ENCODE data around the gene PRTN3. TPM values are rescaled to one million over a fixed set of nuclear protein-coding genes. Genes with fewer than 3 reads are reported as not detected.

The PRTN3 gene
- total RNA-seq, 1 experiment from 2014 or later, result not detected

- CTCF ChIA-PET, result interaction anchor here (0.8 to 1.6 kb wide), 2 partner anchors 53 to 57 kb away, joined by 3 to 6 read pairs; no protein-coding TSS in a partner anchor
- TF ChIP-seq, protein P1, sequence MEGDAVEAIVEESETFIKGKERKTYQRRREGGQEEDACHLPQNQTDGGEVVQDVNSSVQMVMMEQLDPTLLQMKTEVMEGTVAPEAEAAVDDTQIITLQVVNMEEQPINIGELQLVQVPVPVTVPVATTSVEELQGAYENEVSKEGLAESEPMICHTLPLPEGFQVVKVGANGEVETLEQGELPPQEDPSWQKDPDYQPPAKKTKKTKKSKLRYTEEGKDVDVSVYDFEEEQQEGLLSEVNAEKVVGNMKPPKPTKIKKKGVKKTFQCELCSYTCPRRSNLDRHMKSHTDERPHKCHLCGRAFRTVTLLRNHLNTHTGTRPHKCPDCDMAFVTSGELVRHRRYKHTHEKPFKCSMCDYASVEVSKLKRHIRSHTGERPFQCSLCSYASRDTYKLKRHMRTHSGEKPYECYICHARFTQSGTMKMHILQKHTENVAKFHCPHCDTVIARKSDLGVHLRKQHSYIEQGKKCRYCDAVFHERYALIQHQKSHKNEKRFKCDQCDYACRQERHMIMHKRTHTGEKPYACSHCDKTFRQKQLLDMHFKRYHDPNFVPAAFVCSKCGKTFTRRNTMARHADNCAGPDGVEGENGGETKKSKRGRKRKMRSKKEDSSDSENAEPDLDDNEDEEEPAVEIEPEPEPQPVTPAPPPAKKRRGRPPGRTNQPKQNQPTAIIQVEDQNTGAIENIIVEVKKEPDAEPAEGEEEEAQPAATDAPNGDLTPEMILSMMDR (IDR thresholded peaks at IDR 0.05; ENCODE audit: unreplicated experiment), result no peak
- no peak overlapping the region for H3K27ac Mint-ChIP-seq (ENCODE audit: low read depth, unreplicated experiment)
- no peak for DNase-seq (ENCODE audit: unreplicated experiment)
- POLR2A ChIA-PET, result no interaction called here
- BruUV-seq (replicated peaks), result no TSS peak
- intact Hi-C loops (cut with micrococcal nuclease), result no loop called here
- peaks cover 6% of the 10 kb centered on the region for H3K4me1 Mint-ChIP-seq (ENCODE audit: insufficient read depth, unreplicated experiment)
- no peak overlapping the region for H3K4me3 Mint-ChIP-seq (ENCODE audit: unreplicated experiment)
- H3K36me3 Mint-ChIP-seq (ENCODE audit: insufficient read depth, unreplicated experiment), result no peaks in the 10 kb centered on the region
- no peaks in the 10 kb centered on the region for H3K27me3 Mint-ChIP-seq (ENCODE audit: insufficient read depth, unreplicated experiment)
- H3K9me3 Mint-ChIP-seq (ENCODE audit: unreplicated experiment), result no peaks in the 10 kb centered on the region
Observed at GRCh38 chr19:825897-826644, 14.7 kb upstream of the PRTN3 start.

DNA sequence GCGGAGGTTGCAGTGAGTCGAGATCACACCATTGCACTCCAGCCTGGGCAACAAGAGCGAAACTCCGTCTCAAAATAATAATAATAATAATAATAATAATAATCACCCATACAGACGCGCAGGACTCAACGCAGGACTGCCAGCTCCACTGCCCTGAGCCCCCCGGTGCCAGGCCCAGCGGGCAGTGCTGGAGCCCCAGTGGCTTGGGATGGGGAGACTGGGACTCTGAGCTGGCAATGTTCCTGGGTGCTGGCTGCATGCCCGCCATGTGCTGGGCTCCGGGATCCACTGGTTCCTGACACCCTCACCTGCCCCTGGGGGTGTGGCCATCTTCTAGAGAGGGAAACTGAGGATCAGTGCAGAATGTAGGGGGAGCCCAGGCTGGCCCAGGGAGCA, 13.5 kb upstream of the PRTN3 start:
- ChIA-PET POLR2A (interaction anchor here (0.7 kb wide), 1 partner anchor 11 kb away, joined by 3 read pairs; no protein-coding TSS in a partner anchor), CTCF (interaction anchor here (0.8 to 1.6 kb wide), 2 partner anchors 52 to 58 kb away, joined by 3 to 6 read pairs; no protein-coding TSS in a partner anchor)
- TF ChIP-seq, protein P1 (IDR thresholded peaks at IDR 0.05; ENCODE audit: unreplicated experiment), result no peak
- BruUV-seq (replicated peaks), result no TSS peak
- H3K4me1 Mint-ChIP-seq (ENCODE audit: insufficient read depth, unreplicated experiment), result peaks cover 6% of the 10 kb centered on the region
- H3K9me3 Mint-ChIP-seq (ENCODE audit: unreplicated experiment), result no peaks in the 10 kb centered on the region
- no peak for DNase-seq (ENCODE audit: unreplicated experiment)
- no peak overlapping the region for H3K27ac Mint-ChIP-seq (ENCODE audit: low read depth, unreplicated experiment)
- intact Hi-C loops (cut with micrococcal nuclease), result no loop called here
- no peaks in the 10 kb centered on the region for H3K27me3 Mint-ChIP-seq (ENCODE audit: insufficient read depth, unreplicated experiment)
- no peaks in the 10 kb centered on the region for H3K36me3 Mint-ChIP-seq (ENCODE audit: insufficient read depth, unreplicated experiment)
- no peak overlapping the region for H3K4me3 Mint-ChIP-seq (ENCODE audit: unreplicated experiment)

DNA sequence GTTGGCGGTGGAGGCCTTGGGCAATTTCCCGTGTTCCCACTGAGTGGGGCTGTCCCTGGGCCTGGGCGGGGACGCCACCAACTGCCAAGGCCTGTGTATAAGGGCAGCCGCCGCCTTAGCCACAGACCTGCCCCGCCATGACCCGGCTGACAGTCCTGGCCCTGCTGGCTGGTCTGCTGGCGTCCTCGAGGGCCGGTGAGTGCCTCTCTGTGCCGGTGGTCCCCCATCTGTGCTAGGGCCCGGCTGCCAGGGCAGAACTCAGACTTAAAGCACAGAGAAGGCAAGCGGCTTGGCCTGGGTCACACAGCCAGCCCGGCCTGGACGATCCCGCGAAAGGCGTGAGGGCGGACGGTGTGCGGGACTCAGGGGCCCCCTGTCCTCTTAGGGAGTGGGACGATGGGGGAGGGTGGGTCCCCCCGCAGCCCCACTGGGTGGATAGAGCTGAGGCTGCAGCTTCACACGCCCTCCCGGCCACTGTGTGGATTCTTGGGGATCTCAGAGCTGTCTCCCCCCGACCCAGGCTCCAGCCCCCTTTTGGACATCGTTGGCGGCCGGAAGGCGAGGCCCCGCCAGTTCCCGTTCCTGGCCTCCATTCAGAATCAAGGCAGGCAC, 13.0 kb upstream of the PRTN3 start, which contains the start of gene AZU1:
Gene AZU1, plus strand, starts transcription at position 128 of the 612 bp plus-strand sequence. Its CDS starts 10 bp downstream, at position 138.
- POLR2A ChIA-PET, result no interaction called here
- Mint-ChIP-seq H3K27ac (ENCODE audit: low read depth, unreplicated experiment) (no peak within 1 kb of the TSS), H3K9me3 (ENCODE audit: unreplicated experiment) (no peaks in the 10 kb centered on the region), H3K4me1 (ENCODE audit: insufficient read depth, unreplicated experiment) (peaks cover 6% of the 10 kb centered on the region), H3K4me3 (ENCODE audit: unreplicated experiment) (no peak within 1 kb of the TSS), H3K36me3 (ENCODE audit: insufficient read depth, unreplicated experiment) (no peaks in the 10 kb centered on the region), H3K27me3 (ENCODE audit: insufficient read depth, unreplicated experiment) (no peaks in the 10 kb centered on the region)
- CTCF ChIA-PET, result no interaction called here
- peak; percentile 32 for DNase-seq (ENCODE audit: unreplicated experiment)
- no TSS peak for BruUV-seq (replicated peaks)
- intact Hi-C loops (cut with micrococcal nuclease), result no loop called here
- TF ChIP-seq, protein P1 (IDR thresholded peaks at IDR 0.05; ENCODE audit: unreplicated experiment), result no peak

GRCh38 chr19:829129-829758, 11.6 kb upstream of the PRTN3 start:
- no peak for DNase-seq (ENCODE audit: unreplicated experiment)
- Mint-ChIP-seq H3K4me1 (ENCODE audit: insufficient read depth, unreplicated experiment) (no peaks in the 10 kb centered on the region), H3K27me3 (ENCODE audit: insufficient read depth, unreplicated experiment) (no peaks in the 10 kb centered on the region), H3K36me3 (ENCODE audit: insufficient read depth, unreplicated experiment) (no peaks in the 10 kb centered on the region), H3K9me3 (ENCODE audit: unreplicated experiment) (no peaks in the 10 kb centered on the region), H3K4me3 (ENCODE audit: unreplicated experiment) (no peak overlapping the region), H3K27ac (ENCODE audit: low read depth, unreplicated experiment) (no peak overlapping the region)
- TF ChIP-seq, protein P1 (IDR thresholded peaks at IDR 0.05; ENCODE audit: unreplicated experiment), result no peak
- no TSS peak for BruUV-seq (replicated peaks)
- ChIA-PET POLR2A (no interaction called here), CTCF (no interaction called here)
- intact Hi-C loops (cut with micrococcal nuclease), result no loop called here
